ENCODE data around the gene ESR2.

- TF ChIP-seq CTCF (IDR thresholded peaks at IDR 0.05; ENCODE audit: low read depth, low read length) (no peak), EZH2phosphoT487 (IDR thresholded peaks at IDR 0.05; ENCODE audit: low read depth) (no peak)
These were observed 259.0 kb downstream of the ESR2 start for GRCh38 chr14:64035143-64035542.

Data from OCI-LY3 (cell line).